Right renal pelvis (tissue), 4 donors: Measurements from ENCODE around the gene GNAT1. TPM values are rescaled to one million over a fixed set of nuclear protein-coding genes. Genes with fewer than 3 reads are reported as not detected.

Experiments
- DNase-seq, 4 donors: peaks; one replicate each; pipeline ENCODE4 v3.0.0-alpha.2; 2013; ENCODE audit warnings: low read depth in 4 of 4, low spot score in 3 of 4, missing footprints in 1 of 4
- polyA plus RNA-seq, 4 donors: library from polyadenylated mRNA; unstranded; fragments of 120-200 nt; gene quantifications; one replicate each; pipeline ENCODE4 v1.2.1, GENCODE V29; 2013; ENCODE audit not compliant: insufficient read length in 4 of 4

The GNAT1 gene
- under 1 TPM in 2 of 4 donors, not detected in 2; 0.03 to 0.10 TPM for polyA plus RNA-seq

GRCh38 chr3:50190936-50191660, at the start of gene GNAT1:
Gene GNAT1 (plus strand): TSS chr3:50191610. CDS start chr3:50191726, 116 bp downstream.
- no peak for DNase-seq

- no peak for DNase-seq
These were observed 45.0 kb upstream of the GNAT1 start for GRCh38 chr3:50146316-50146901.

GRCh38 chr3:50147016-50147415, 44.4 kb upstream of the GNAT1 start:
- DNase-seq = no peak

- DNase-seq = no peak
These were observed 44.0 kb upstream of the GNAT1 start for GRCh38 chr3:50147447-50147846.

GRCh38 chr3:50147861-50148260, 43.5 kb upstream of the GNAT1 start:
- no peak for DNase-seq

GRCh38 chr3:50150404-50150750, 41.0 kb upstream of the GNAT1 start:
- DNase-seq = no peak

GRCh38 chr3:50150863-50151686, 40.3 kb upstream of the GNAT1 start:
- peak in 1 of 4 donors; percentile 85 for DNase-seq

GRCh38 chr3:50151728-50152127, 39.7 kb upstream of the GNAT1 start:
- DNase-seq = no peak

- DNase-seq = no peak
These were observed 37.5 kb upstream of the GNAT1 start for GRCh38 chr3:50153782-50154475.

- DNase-seq = no peak
These were observed 37.0 kb upstream of the GNAT1 start for GRCh38 chr3:50154476-50154839.

GRCh38 chr3:50154840-50155490, 36.4 kb upstream of the GNAT1 start, which contains the start of gene SEMA3F:
Gene SEMA3F (plus strand): TSS chr3:50155324. CDS start chr3:50159623, 4,299 bp downstream.
- no peak for DNase-seq

- no peak for DNase-seq
These were observed 35.9 kb upstream of the GNAT1 start for GRCh38 chr3:50155491-50155878.

- DNase-seq = no peak
These were observed 35.5 kb upstream of the GNAT1 start for GRCh38 chr3:50155891-50156290.

GRCh38 chr3:50156549-50157493, 34.6 kb upstream of the GNAT1 start:
- DNase-seq = no peak

GRCh38 chr3:50157827-50158529, 33.4 kb upstream of the GNAT1 start:
- no peak for DNase-seq

GRCh38 chr3:50158530-50159146, 32.8 kb upstream of the GNAT1 start:
- DNase-seq = no peak

GRCh38 chr3:50160561-50160983, 30.8 kb upstream of the GNAT1 start:
- DNase-seq = no peak

- DNase-seq = no peak
These were observed 30.1 kb upstream of the GNAT1 start for GRCh38 chr3:50161320-50161719.
